Liver (tissue), 9 donors: ENCODE results near the gene LRRC74A. TPM values are rescaled to one million over a fixed set of nuclear protein-coding genes. Genes with fewer than 3 reads are reported as not detected.

Source experiments
- DNase-seq: peaks from one replicate; pipeline ENCODE4 v3.0.0-alpha.2; 2017; ENCODE audit warnings: low spot score
- H3K27ac ChIP-seq, 2 donors: one replicate each; pipeline ENCODE4 v1.7.0; 2013; ENCODE audit warnings: inconsistent platforms in 2 of 2, low read length in 2 of 2, control low read depth in 1 of 2, low read depth in 1 of 2, mild to moderate bottlenecking in 1 of 2
- H3K27me3 ChIP-seq, 4 donors: one replicate each; pipeline versions ENCODE4 v1.6.1 to v1.7.0; 2013; ENCODE audit warnings: low read length in 3 of 4, inconsistent platforms in 1 of 4, mild to moderate bottlenecking in 1 of 4, moderate library complexity in 1 of 4; ENCODE audit not compliant: control insufficient read depth in 4 of 4, insufficient read depth in 4 of 4
- H3K36me3 ChIP-seq, 4 donors: one replicate each; pipeline versions ENCODE4 v1.6.1 to v1.7.0; 2013; ENCODE audit warnings: low read length in 3 of 4, mild to moderate bottlenecking in 3 of 4, low read depth in 1 of 4, moderate library complexity in 1 of 4; ENCODE audit not compliant: control insufficient read depth in 4 of 4, insufficient read depth in 3 of 4
- H3K4me1 ChIP-seq, 4 donors: one replicate each; pipeline versions ENCODE4 v1.6.1 to v1.7.0; 2013; ENCODE audit warnings: low read length in 3 of 4, mild to moderate bottlenecking in 3 of 4, moderate library complexity in 1 of 4; ENCODE audit not compliant: control insufficient read depth in 4 of 4, insufficient read depth in 4 of 4
- H3K4me3 ChIP-seq, 3 donors: one replicate each; pipeline versions ENCODE4 v1.6.1 to v1.7.0; 2013; ENCODE audit warnings: low read length in 3 of 3, control low read depth in 1 of 3, low read depth in 1 of 3, mild to moderate bottlenecking in 1 of 3
- H3K9ac ChIP-seq, 2 donors: one replicate each; pipeline ENCODE4 v1.7.0; 2013; ENCODE audit warnings: low read length in 2 of 2, mild to moderate bottlenecking in 2 of 2, moderate library complexity in 2 of 2, control low read depth in 1 of 2, low read depth in 1 of 2
- H3K9me3 ChIP-seq, 4 donors: one replicate each; pipeline versions ENCODE4 v1.6.1 to v1.7.0; 2013; ENCODE audit warnings: low read length in 3 of 4; ENCODE audit not compliant: control insufficient read depth in 4 of 4
- EGR1 ChIP-seq, 2 donors: IDR thresholded peaks; 2 replicates each; pipeline ENCODE4 v1.6.1; 2016 to 2018; ENCODE audit warnings: antibody characterized with exemption in 2 of 2, low read depth in 2 of 2
- FOXA1 ChIP-seq: IDR thresholded peaks from 2 replicates; pipeline ENCODE4 v1.6.1; 2016; ENCODE audit warnings: antibody characterized with exemption
- FOXA2 ChIP-seq: IDR thresholded peaks from 2 replicates; pipeline ENCODE4 v1.6.1; 2016; ENCODE audit warnings: antibody characterized with exemption
- GABPA ChIP-seq, 2 donors: IDR thresholded peaks in 1 of 2; conservative IDR thresholded peaks in 1 of 2; 2 replicates each; pipeline ENCODE4 v1.6.1; 2016; ENCODE audit warnings: antibody characterized with exemption in 2 of 2, mild to moderate bottlenecking in 1 of 2, moderate library complexity in 1 of 2
- HNF4A ChIP-seq, 2 donors: conservative IDR thresholded peaks; 2 replicates each; pipeline ENCODE4 v1.6.1; 2016; ENCODE audit warnings: antibody characterized with exemption in 2 of 2, mild to moderate bottlenecking in 2 of 2
- NR2F2 ChIP-seq: IDR thresholded peaks from 2 replicates; pipeline ENCODE4 v1.6.1; 2016; ENCODE audit warnings: antibody characterized with exemption
- REST ChIP-seq: IDR thresholded peaks from 2 replicates; pipeline ENCODE4 v1.6.1; 2016; ENCODE audit warnings: antibody characterized with exemption, mild to moderate bottlenecking
- TAF1 ChIP-seq: conservative IDR thresholded peaks from 2 replicates; pipeline ENCODE4 v1.6.1; 2016; ENCODE audit warnings: antibody characterized with exemption, mild to moderate bottlenecking
- YY1 ChIP-seq: IDR thresholded peaks from 2 replicates; pipeline ENCODE4 v1.6.1; 2016; ENCODE audit warnings: antibody characterized with exemption, mild to moderate bottlenecking
- WGBS: extraction: QIAGEN DNeasy Blood & Tissue Kit; methylation state at CpG from one replicate; pipeline ENCODE4 v1.1.7; 2013; 5-methylcytosine and 5-hydroxymethylcytosine counted together
- polyA plus RNA-seq, 2 donors: library from polyadenylated mRNA; stranded (reverse) in 1 of 2; unstranded in 1 of 2; fragments of 200-250 nt in 1 of 2; fragments of >200 nt in 1 of 2; fragmentation: Nextera tagmentation in 1 of 2; extraction: Ambion mirVana in 1 of 2; gene quantifications; one replicate each; pipeline versions ENCODE4 v1.2.1 to v1.2.3, GENCODE V29; 2013 to 2015
- total RNA-seq, 2 donors: library from RNA; depleted of rRNA; stranded (reverse); fragments of >200 nt; gene quantifications; one replicate each; pipeline ENCODE4 v1.2.3, GENCODE V29; 2014
- TF ChIP-seq, protein P1 (sequence below): fragments of 150-350 bp; IDR thresholded peaks from 2 replicates; pipeline ENCODE4 v1.5.1; 2017; ENCODE audit warnings: improper control_type of control experiment, low read depth, low read length; ENCODE audit not compliant: missing input control
- TF ChIP-seq, protein P2 (sequence below): IDR thresholded peaks from 2 replicates; pipeline ENCODE4 v1.6.1; 2016; ENCODE audit warnings: antibody characterized with exemption
- donor health status: healthy.
- donor health status: healthy.
- donor health status: healthy.
- donor health status: healthy.
- donor health status: healthy.

Gene LRRC74A
- total and polyA plus RNA-seq, 4 donors: not detected

DNA sequence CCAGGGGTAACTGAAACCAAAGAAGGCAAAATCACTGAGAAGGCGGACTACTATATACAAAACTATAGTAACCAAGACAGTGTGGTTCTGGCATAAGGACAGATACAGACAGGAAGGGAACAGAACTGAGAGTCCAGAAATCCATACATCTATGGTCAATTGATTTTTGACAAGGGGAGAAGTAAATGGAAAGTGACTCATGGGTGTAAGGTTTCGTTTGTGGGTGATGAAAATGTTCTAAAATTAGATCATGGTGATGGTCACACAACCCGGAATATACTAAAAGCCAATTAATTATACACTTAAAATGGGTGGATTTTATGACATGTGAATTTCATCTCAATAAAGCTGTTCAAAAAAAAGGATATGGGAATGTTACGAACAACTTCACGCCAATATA, 32.3 kb upstream of the LRRC74A start (continued):
- no peak for TF ChIP-seq REST
- TF ChIP-seq YY1: no peak

GRCh38 chr14:76806446-76806845, 19.8 kb upstream of the LRRC74A start:
- no peak for TF ChIP-seq HNF4A (conservative IDR thresholded peaks at IDR 0.05)
- TF ChIP-seq, protein P1, sequence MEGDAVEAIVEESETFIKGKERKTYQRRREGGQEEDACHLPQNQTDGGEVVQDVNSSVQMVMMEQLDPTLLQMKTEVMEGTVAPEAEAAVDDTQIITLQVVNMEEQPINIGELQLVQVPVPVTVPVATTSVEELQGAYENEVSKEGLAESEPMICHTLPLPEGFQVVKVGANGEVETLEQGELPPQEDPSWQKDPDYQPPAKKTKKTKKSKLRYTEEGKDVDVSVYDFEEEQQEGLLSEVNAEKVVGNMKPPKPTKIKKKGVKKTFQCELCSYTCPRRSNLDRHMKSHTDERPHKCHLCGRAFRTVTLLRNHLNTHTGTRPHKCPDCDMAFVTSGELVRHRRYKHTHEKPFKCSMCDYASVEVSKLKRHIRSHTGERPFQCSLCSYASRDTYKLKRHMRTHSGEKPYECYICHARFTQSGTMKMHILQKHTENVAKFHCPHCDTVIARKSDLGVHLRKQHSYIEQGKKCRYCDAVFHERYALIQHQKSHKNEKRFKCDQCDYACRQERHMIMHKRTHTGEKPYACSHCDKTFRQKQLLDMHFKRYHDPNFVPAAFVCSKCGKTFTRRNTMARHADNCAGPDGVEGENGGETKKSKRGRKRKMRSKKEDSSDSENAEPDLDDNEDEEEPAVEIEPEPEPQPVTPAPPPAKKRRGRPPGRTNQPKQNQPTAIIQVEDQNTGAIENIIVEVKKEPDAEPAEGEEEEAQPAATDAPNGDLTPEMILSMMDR: no peak
- TF ChIP-seq, protein P2, sequence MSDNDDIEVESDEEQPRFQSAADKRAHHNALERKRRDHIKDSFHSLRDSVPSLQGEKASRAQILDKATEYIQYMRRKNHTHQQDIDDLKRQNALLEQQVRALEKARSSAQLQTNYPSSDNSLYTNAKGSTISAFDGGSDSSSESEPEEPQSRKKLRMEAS: no peak
- no peak overlapping the region for H3K4me3 ChIP-seq
- peaks cover 8 to 63% (median 56%) of the 10 kb centered on the region in 4 donors for H3K36me3 ChIP-seq
- H3K9ac ChIP-seq: no peak overlapping the region
- H3K9me3 ChIP-seq: no peaks in the 10 kb centered on the region
- no peak for DNase-seq
- H3K4me1 ChIP-seq: peaks cover 0 to 17% (median 10%) of the 10 kb centered on the region in 4 donors
- H3K27ac ChIP-seq: no peak overlapping the region
- no peaks in the 10 kb centered on the region for H3K27me3 ChIP-seq
- 94% methylated on average over 12 of the region's 12 CpGs for WGBS

GRCh38 chr14:76808011-76808410, 18.2 kb upstream of the LRRC74A start:
- Histone ChIP-seq H3K27ac (no peak overlapping the region), H3K27me3 (no peaks in the 10 kb centered on the region), H3K36me3 (peaks cover 5 to 52% (median 47%) of the 10 kb centered on the region in 4 donors), H3K4me3 (no peak overlapping the region), H3K9me3 (no peaks in the 10 kb centered on the region), H3K4me1 (peaks cover under 1 to 20% (median 13%) of the 10 kb centered on the region in 4 donors), H3K9ac (no peak overlapping the region)
- TF ChIP-seq, protein P2: no peak
- TF ChIP-seq NR2F2 (no peak), EGR1 (IDR thresholded peaks at IDR 0.05; ENCODE audit: low read depth in 2 of 2) (no peak), REST (no peak), GABPA (IDR thresholded peaks at IDR 0.05 in 1 of 2, conservative IDR thresholded peaks at IDR 0.05 in 1 of 2) (no peak), TAF1 (no peak), FOXA2 (no peak), FOXA1 (no peak)
- DNase-seq: no peak
- WGBS: 96% methylated on average over 1 of the region's 1 CpG
